IMR-90 (cell line): ENCODE data around the gene SLC30A7. TPM values are rescaled to one million over a fixed set of nuclear protein-coding genes. Genes with fewer than 3 reads are reported as not detected.

Source experiments
- ATAC-seq: fragments of 200-7000 bp; cut with Tn5 transposase; 2 replicates; pipeline ENCODE4 v1.9.1; 2020; ENCODE audit warnings: low read depth, mild to moderate bottlenecking, moderate library complexity
- BruUV-seq: library from RNA; stranded (reverse); fragments of 400-500 nt; replicated peaks from 2 replicates; lab custom pipeline; 2021; lab: Mats Ljungman, UMichigan
- CTCF ChIA-PET: fragments of 300-600 bp; formaldehyde crosslinking; extraction: SDS; loops from one replicate; lab custom pipeline; 2021; ENCODE audit warnings: antibody characterized with exemption; lab: Yijun Ruan, JAX
- POLR2A ChIA-PET: fragments of 300-600 bp; sonication (Branson Sonifier 250); formaldehyde crosslinking; loops from one replicate; lab custom pipeline; 2022; ENCODE audit warnings: antibody characterized with exemption; ENCODE audit not compliant: unreplicated experiment; lab: Charles Lee
- DNase-seq: peaks from one replicate; pipeline ENCODE4 v3.0.0; 2013
- H2AFZ ChIP-seq: replicated peaks from 2 replicates; pipeline ENCODE3; 2013; ENCODE audit warnings: low read length, mild to moderate bottlenecking; ENCODE audit not compliant: poor library complexity
- H2AK5ac ChIP-seq: 2 replicates; pipeline ENCODE4 v1.6.1; 2013; ENCODE audit warnings: low read depth, low read length, inconsistent platforms
- H2AK9ac ChIP-seq: replicated peaks from 2 replicates; pipeline ENCODE3; 2013; ENCODE audit warnings: mild to moderate bottlenecking, low read depth, low read length, moderate library complexity; ENCODE audit not compliant: poor library complexity
- H2BK120ac ChIP-seq: 2 replicates; pipeline ENCODE4 v1.6.1; 2013; ENCODE audit warnings: low read depth, low read length, inconsistent platforms
- H2BK15ac ChIP-seq: 3 replicates; pipeline ENCODE4 v1.6.1; 2013; ENCODE audit warnings: low read depth, low read length, inconsistent platforms
- H2BK20ac ChIP-seq: 2 replicates; pipeline ENCODE4 v1.6.1; 2013; ENCODE audit warnings: low read depth, mild to moderate bottlenecking, inconsistent platforms, low read length, moderate library complexity
- H2BK5ac ChIP-seq: 2 replicates; pipeline ENCODE4 v1.6.1; 2013; ENCODE audit warnings: mild to moderate bottlenecking, low read depth, low read length, inconsistent platforms; ENCODE audit not compliant: poor library complexity, severe bottlenecking
- H3K14ac ChIP-seq: replicated peaks from 2 replicates; pipeline ENCODE4 v1.6.1; 2013; ENCODE audit warnings: low read depth, low read length, inconsistent platforms
- H3K18ac ChIP-seq: 2 replicates; pipeline ENCODE4 v1.6.1; 2013; ENCODE audit warnings: low read depth, low read length, control low read depth
- H3K23ac ChIP-seq: 2 replicates; pipeline ENCODE4 v1.6.1; 2013; ENCODE audit warnings: low read depth, low read length, inconsistent platforms
- H3K27ac ChIP-seq: 2 replicates; pipeline ENCODE4 v1.5.1; 2013; ENCODE audit warnings: mild to moderate bottlenecking, control low read depth, low read length; ENCODE audit not compliant: insufficient read depth
- H3K27me3 ChIP-seq: 2 replicates; pipeline ENCODE4 v1.6.1; 2013; ENCODE audit warnings: low read length; ENCODE audit not compliant: control insufficient read depth, insufficient read depth
- H3K36me3 ChIP-seq: 2 replicates; pipeline ENCODE4 v1.6.1; 2013; ENCODE audit warnings: low read length, mixed read lengths; ENCODE audit not compliant: control insufficient read depth, insufficient read depth
- H3K4ac ChIP-seq: 2 replicates; pipeline ENCODE4 v1.6.1; 2013; ENCODE audit warnings: low read depth, low read length, inconsistent platforms
- H3K4me1 ChIP-seq: 2 replicates; pipeline ENCODE4 v1.6.1; 2013; ENCODE audit warnings: low read length, mixed read lengths; ENCODE audit not compliant: control insufficient read depth, insufficient read depth
- H3K4me2 ChIP-seq: 2 replicates; pipeline ENCODE4 v1.6.1; 2013; ENCODE audit warnings: low read depth, mild to moderate bottlenecking, control low read depth, low read length, moderate library complexity
- H3K4me3 ChIP-seq: 2 replicates; pipeline ENCODE4 v1.5.1; 2013; ENCODE audit warnings: low read depth, mild to moderate bottlenecking, control low read depth, low read length, moderate library complexity; ENCODE audit not compliant: insufficient read depth
- H3K56ac ChIP-seq: 2 replicates; pipeline ENCODE4 v1.6.1; 2013; ENCODE audit warnings: low read length, inconsistent platforms; ENCODE audit not compliant: insufficient read depth; ENCODE audit errors: extremely low read depth
- H3K79me1 ChIP-seq, 2 experiments: 2 replicates each; pipeline ENCODE4 v1.6.1; 2013; ENCODE audit warnings: low read length in 2 of 2, inconsistent platforms in 1 of 2, low read depth in 1 of 2
- H3K9ac ChIP-seq: 2 replicates; pipeline ENCODE4 v1.6.1; 2013; ENCODE audit warnings: low read depth, low read length, control low read depth
- H3K9me1 ChIP-seq: 2 replicates; pipeline ENCODE4 v1.6.1; 2013; ENCODE audit warnings: low read length, inconsistent platforms; ENCODE audit not compliant: insufficient read depth
- H3K9me3 ChIP-seq: 2 replicates; pipeline ENCODE4 v1.6.1; 2013; ENCODE audit warnings: low read length; ENCODE audit not compliant: control insufficient read depth, insufficient read depth
- H4K20me1 ChIP-seq: 2 replicates; pipeline ENCODE4 v1.6.1; 2013; ENCODE audit warnings: low read length, inconsistent platforms; ENCODE audit not compliant: insufficient read depth
- H4K5ac ChIP-seq: 2 replicates; pipeline ENCODE4 v1.6.1; 2013; ENCODE audit warnings: mild to moderate bottlenecking, low read depth, low read length, control low read depth
- H4K8ac ChIP-seq, 2 experiments: 2 replicates each; pipeline ENCODE4 v1.6.1; 2013; ENCODE audit warnings: low read depth in 2 of 2, low read length in 2 of 2, control low read depth in 1 of 2, inconsistent platforms in 1 of 2
- H4K91ac ChIP-seq: 2 replicates; pipeline ENCODE4 v1.6.1; 2013; ENCODE audit warnings: low read depth, low read length, inconsistent platforms; ENCODE audit not compliant: insufficient read depth
- BHLHE40 ChIP-seq: fragments of 150-350 bp; IDR thresholded peaks from 2 replicates; pipeline ENCODE4 v1.6.1; 2016; ENCODE audit warnings: mild to moderate bottlenecking, low read depth, low read length
- CEBPB ChIP-seq: IDR thresholded peaks from 2 replicates; pipeline ENCODE4 v1.6.1; 2012; ENCODE audit warnings: low read depth, low read length, improper control_type of control experiment
- WGBS, 2 experiments: methylation state at CpG; one replicate each; pipeline versions ENCODE4 v1.1.5 to v1.1.7; 2013; ENCODE audit warnings: missing lambda C conversion rate in 2 of 2; ENCODE audit not compliant: insufficient read length in 1 of 2; ENCODE audit errors: extremely low coverage in 2 of 2; 5-methylcytosine and 5-hydroxymethylcytosine counted together
- dilution Hi-C: fragments of 300-500 bp; cut with HindIII; formaldehyde crosslinking; loops from one replicate; pipeline ENCODE4 v1.14.3; 2018; ENCODE audit warnings: low sequenced_read_pairs; ENCODE audit not compliant: unreplicated experiment
- in situ Hi-C: fragments of 300-500 bp; cut with MboI; formaldehyde crosslinking; loops from 3 replicates; pipeline ENCODE4 v1.14.3; 2019; ENCODE audit warnings: low sequenced_read_pairs, inconsistent platforms, mixed read lengths
- intact Hi-C: fragments of 100-400 bp; cut with micrococcal nuclease; formaldehyde crosslinking; loops from 2 replicates; pipeline ENCODE4 v1.10.0; 2022
- polyA plus RNA-seq, 3 experiments: library from polyadenylated mRNA; depleted of rRNA; stranded (reverse); fragments of >200 nt; gene quantifications; 2 replicates each; pipeline ENCODE4 v1.2.3, GENCODE V29; 2012; ENCODE audit warnings: low replicate concordance in 1 of 3
- total RNA-seq: library from RNA; depleted of rRNA; stranded (reverse); fragments of >200 nt; gene quantifications from 2 replicates; pipeline ENCODE4 v1.2.3, GENCODE V29; 2012

The SLC30A7 gene
- total and polyA plus RNA-seq, 2 of the 4 experiments (the other 2 are of a cell fraction) = 8.4 to 60.2 TPM

GRCh38 chr1:101004061-101004460, 108.2 kb downstream of the SLC30A7 start:
- Histone ChIP-seq H3K56ac (no peak overlapping the region), H2AFZ (no peak overlapping the region), H4K8ac (no peak overlapping the region), H4K91ac (no peak overlapping the region), H3K36me3 (peaks cover 3% of the 10 kb centered on the region), H2BK20ac (peak overlapping the region; percentile 26; the same call in 1 of the 2 replicates), H3K4ac (no peak overlapping the region), H3K4me3 (no peak overlapping the region), H3K23ac (no peak overlapping the region), H3K27ac (peak overlapping the region; percentile 33; the same call in 1 of the 2 replicates), H2BK120ac (no peak overlapping the region), H3K4me1 (peaks cover 10% of the 10 kb centered on the region; the same call in 1 of the 2 replicates), H2BK5ac (no peak overlapping the region), H3K79me1 (0 out of 4 replicates have a peak, but pooled peaks cover 0 to 8% of the 10 kb centered on the region in 2 experiments), H3K9me1 (peaks cover 7% of the 10 kb centered on the region; the same call in 1 of the 2 replicates), H4K5ac (no peak overlapping the region), H3K9ac (no peak overlapping the region), H3K14ac (no peak overlapping the region), H3K9me3 (no peaks in the 10 kb centered on the region), H2BK15ac (no peak overlapping the region), H2AK9ac (no peak overlapping the region), H2AK5ac (no peak overlapping the region), H3K18ac (peak overlapping the region; percentile 14; the same call in 1 of the 2 replicates), H3K27me3 (no peaks in the 10 kb centered on the region), H3K4me2 (no peak overlapping the region), H4K20me1 (no peaks in the 10 kb centered on the region)
- intact Hi-C loops (no loop called here), dilution Hi-C loops (no loop called here), in situ Hi-C loops (no loop called here)
- WGBS, 2 experiments = no CpG with 5 or more reads among the region's 1 CpG
- TF ChIP-seq BHLHE40 (no peak), CEBPB (peak; percentile 52)
- ChIA-PET CTCF (interaction anchor here (0.6 kb wide), 1 partner anchor 171 kb away, joined by 4 read pairs; no protein-coding TSS in a partner anchor), POLR2A (no interaction called here)
- no peak for ATAC-seq
- peak; percentile 34 for DNase-seq
- BruUV-seq = no TSS peak
